ENCODE results near the gene CYP3A7. TPM values are rescaled to one million over a fixed set of nuclear protein-coding genes. Genes with fewer than 3 reads are reported as not detected.

Gene CYP3A7
- 0.34 and 1.1 TPM in 2 replicates for total RNA-seq

GRCh38 chr7:99734987-99735386 lies at the start of gene CYP3A7:
Gene CYP3A7 (minus strand): TSS chr7:99735196. CDS start chr7:99735093, 103 bp downstream.

GRCh38 chr7:99784007-99784406 lies 49.0 kb upstream of the CYP3A7 start, which contains the start of gene CYP3A4:
Gene CYP3A4 (minus strand): TSS chr7:99784184. CDS start chr7:99784081, 103 bp downstream.

GRCh38 chr7:99679400-99680191 lies 55.4 kb downstream of the CYP3A7 start, which contains the start of gene CYP3A5:
Gene CYP3A5 (minus strand): TSS chr7:99679996. CDS start chr7:99679896, 100 bp downstream.

Other genes starting within 250 kb of the CYP3A7 start
- 19.7 and 21.1 TPM in 2 replicates for gene ZNF394, start 234.9 kb downstream of the CYP3A7 start, total RNA-seq
- gene ZKSCAN5, start 230.5 kb downstream of the CYP3A7 start, total RNA-seq, result 8.7 and 10.7 TPM in 2 replicates
- gene FAM200A, start 183.1 kb downstream of the CYP3A7 start, total RNA-seq, result 8.0 and 8.4 TPM in 2 replicates
- gene ZNF655, start 176.6 kb downstream of the CYP3A7 start, total RNA-seq, result 38.6 and 43.2 TPM in 2 replicates
- gene TMEM225B, start 136.9 kb downstream of the CYP3A7 start, total RNA-seq, result 1.3 and 1.5 TPM in 2 replicates
- 9.1 and 11.0 TPM in 2 replicates for gene ZSCAN25, start 118.2 kb downstream of the CYP3A7 start, total RNA-seq
- gene CYP3A5, start 55.2 kb downstream of the CYP3A7 start, total RNA-seq, result 3.1 and 3.9 TPM in 2 replicates
- gene CYP3A4, start 49.0 kb upstream of the CYP3A7 start, total RNA-seq, result not detected in 2 replicates
- not detected in 2 replicates for gene CYP3A43, start 92.8 kb upstream of the CYP3A7 start, total RNA-seq
- gene OR2AE1, start 141.8 kb upstream of the CYP3A7 start, total RNA-seq, result 0.16 and 0.34 TPM in 2 replicates
- gene TRIM4, start 184.3 kb upstream of the CYP3A7 start, total RNA-seq, result 23.3 and 26.1 TPM in 2 replicates
- not detected in 2 replicates for gene GJC3, start 194.4 kb upstream of the CYP3A7 start, total RNA-seq
- gene AZGP1, start 240.8 kb upstream of the CYP3A7 start, total RNA-seq, result not detected in 2 replicates

Measured in bronchial smooth muscle cell (primary cell).